CD4-positive, alpha-beta T cell (primary cell): Measurements from ENCODE around the gene CACNA2D3. TPM values are rescaled to one million over a fixed set of nuclear protein-coding genes. Genes with fewer than 3 reads are reported as not detected.

Source experiments
- ATAC-seq: fragments of 200-7000 bp; cut with Tn5 transposase; one replicate; pipeline ENCODE4 v1.10.0; 2022; ENCODE audit warnings: mild to moderate bottlenecking; ENCODE audit not compliant: poor library complexity
- CTCF ChIA-PET: fragments of 350-600 bp; sonication (Branson Sonifier 250); formaldehyde crosslinking; loops from one replicate; lab custom pipeline; 2021; ENCODE audit warnings: antibody characterized with exemption, inconsistent platforms; lab: Charles Lee
- POLR2A ChIA-PET: fragments of 350-600 bp; sonication (Branson Sonifier 250); formaldehyde crosslinking; loops from one replicate; lab custom pipeline; 2021; ENCODE audit warnings: antibody characterized with exemption, inconsistent platforms; lab: Charles Lee
- DNase-seq, 14 experiments: peaks; one replicate each; pipeline ENCODE4 v3.0.0-alpha.2; 2013 to 2020; ENCODE audit warnings: mixed read lengths in 2 of 14
- H3K27ac ChIP-seq, 2 donors: one replicate each; pipeline versions ENCODE4 v1.5.1 to v1.7.0; 2013; ENCODE audit warnings: low read length in 2 of 2, low read depth in 1 of 2, mild to moderate bottlenecking in 1 of 2
- H3K27me3 ChIP-seq, 2 experiments: 1 replicate in 1 of 2; 2 replicates in 1 of 2; pipeline versions ENCODE4 v1.6.1 to v1.7.0; 2013; ENCODE audit warnings: low read length in 2 of 2, control low read depth in 1 of 2, mild to moderate bottlenecking in 1 of 2, moderate library complexity in 1 of 2; ENCODE audit not compliant: insufficient read depth in 2 of 2, control insufficient read depth in 1 of 2
- H3K36me3 ChIP-seq: one replicate; pipeline ENCODE4 v1.6.1; 2013; ENCODE audit warnings: low read length, control low read depth; ENCODE audit not compliant: insufficient read depth
- H3K4me1 ChIP-seq: one replicate; pipeline ENCODE4 v1.6.1; 2013; ENCODE audit warnings: low read length, control low read depth; ENCODE audit not compliant: insufficient read depth
- H3K4me3 ChIP-seq: one replicate; pipeline ENCODE4 v1.5.1; 2013; ENCODE audit warnings: mild to moderate bottlenecking, low read length, moderate library complexity
- H3K9me3 ChIP-seq, 2 experiments: 1 replicate in 1 of 2; 2 replicates in 1 of 2; pipeline versions ENCODE4 v1.6.1 to v1.7.0; 2013; ENCODE audit warnings: low read length in 2 of 2, mild to moderate bottlenecking in 2 of 2, control low read depth in 1 of 2, moderate library complexity in 1 of 2; ENCODE audit not compliant: control insufficient read depth in 1 of 2, insufficient read depth in 1 of 2
- H3K27ac Mint-ChIP-seq: one replicate; pipeline ENCODE4 v1.8.0; 2020; ENCODE audit warnings: mixed read lengths
- H3K27me3 Mint-ChIP-seq: one replicate; pipeline ENCODE4 v1.8.0; 2021; ENCODE audit warnings: mixed read lengths
- H3K36me3 Mint-ChIP-seq: one replicate; pipeline ENCODE4 v1.8.0; 2021; ENCODE audit warnings: low read depth, mixed read lengths
- H3K4me1 Mint-ChIP-seq: one replicate; pipeline ENCODE4 v1.8.0; 2021; ENCODE audit warnings: low read depth, mixed read lengths
- H3K4me3 Mint-ChIP-seq: one replicate; pipeline ENCODE4 v1.8.0; 2020; ENCODE audit warnings: mild to moderate bottlenecking, mixed read lengths
- H3K9me3 Mint-ChIP-seq: one replicate; pipeline ENCODE4 v1.8.0; 2020; ENCODE audit warnings: mixed read lengths
- CTCF ChIP-seq: fragments of 200-600 bp; IDR thresholded peaks from one replicate; pipeline ENCODE4 v1.8.0; 2022; ENCODE audit warnings: antibody characterized with exemption, mild to moderate bottlenecking
- intact Hi-C, 2 experiments: fragments of 100-400 bp; cut with DNase I in 1 of 2; cut with micrococcal nuclease in 1 of 2; formaldehyde crosslinking; loops; one replicate each; pipeline versions ENCODE4 v1.15.1 to v1.9.0; 2023 to 2025; cut with DNase I, micrococcal nuclease
- total RNA-seq, 174 experiments: library from RNA in 2 of 174; stranded (reverse) in 2 of 174; gene quantifications; one replicate each; pipeline ENCODE4 v1.2.3 and lab custom pipeline; 2021 to 2026

CACNA2D3 gene
- total RNA-seq, 2 experiments from 2014 or later = 0.08 TPM; not detected in 1

GRCh38 chr3:54232618-54233017, 110.3 kb downstream of the CACNA2D3 start:
- Histone ChIP-seq H3K27ac (no peak overlapping the region), H3K36me3 (no peaks in the 10 kb centered on the region), H3K9me3 (no peaks in the 10 kb centered on the region), H3K4me3 (no peak overlapping the region), H3K27me3 (peaks cover 0 to 4% of the 10 kb centered on the region in 2 experiments), H3K4me1 (no peaks in the 10 kb centered on the region)
- ChIA-PET CTCF (no interaction called here), POLR2A (no interaction called here)
- Mint-ChIP-seq H3K4me3 (no peak overlapping the region), H3K27ac (no peak overlapping the region), H3K4me1 (no peaks in the 10 kb centered on the region), H3K9me3 (no peaks in the 10 kb centered on the region), H3K36me3 (no peaks in the 10 kb centered on the region), H3K27me3 (peaks cover 14% of the 10 kb centered on the region)
- DNase-seq (no peak), ATAC-seq (no peak)
- intact Hi-C loops = no loop called here
- no peak for TF ChIP-seq CTCF

GRCh38 chr3:54235998-54236397, 113.6 kb downstream of the CACNA2D3 start:
- POLR2A ChIA-PET = no interaction called here
- DNase-seq (no peak), ATAC-seq (no peak)
- Histone ChIP-seq H3K27ac (no peak overlapping the region), H3K4me3 (no peak overlapping the region), H3K4me1 (no peaks in the 10 kb centered on the region), H3K36me3 (no peaks in the 10 kb centered on the region), H3K9me3 (no peaks in the 10 kb centered on the region), H3K27me3 (peaks cover 0 to 4% of the 10 kb centered on the region in 2 experiments)
- CTCF ChIA-PET = no interaction called here
- Mint-ChIP-seq H3K4me3 (no peak overlapping the region), H3K27me3 (peaks cover 10% of the 10 kb centered on the region), H3K9me3 (no peaks in the 10 kb centered on the region), H3K27ac (no peak overlapping the region), H3K4me1 (no peaks in the 10 kb centered on the region), H3K36me3 (no peaks in the 10 kb centered on the region)
- intact Hi-C loops = no loop called here
- TF ChIP-seq CTCF = no peak

- Histone ChIP-seq H3K4me1 (no peaks in the 10 kb centered on the region), H3K4me3 (no peak overlapping the region), H3K27ac (no peak overlapping the region), H3K9me3 (no peaks in the 10 kb centered on the region), H3K27me3 (peaks cover 0 to 4% of the 10 kb centered on the region in 2 experiments), H3K36me3 (no peaks in the 10 kb centered on the region)
- POLR2A ChIA-PET = no interaction called here
- H3K9me3 Mint-ChIP-seq = no peaks in the 10 kb centered on the region
- CTCF ChIA-PET = no interaction called here
- no peak for ATAC-seq
- no peaks in the 10 kb centered on the region for H3K36me3 Mint-ChIP-seq
- no peak overlapping the region for H3K4me3 Mint-ChIP-seq
- no peak for TF ChIP-seq CTCF
- DNase-seq = no peak
- no peak overlapping the region for H3K27ac Mint-ChIP-seq
- intact Hi-C loops = no loop called here
- H3K27me3 Mint-ChIP-seq = peaks cover 10% of the 10 kb centered on the region
- H3K4me1 Mint-ChIP-seq = no peaks in the 10 kb centered on the region
These were observed 114.8 kb downstream of the CACNA2D3 start for GRCh38 chr3:54237109-54237508.
